ENCODE data around the gene GARRE1.
"Not testable (repeated sequence)": the region's sequence is repeated elsewhere in the genome, so short reads cannot be mapped to it uniquely, and the experiment has no call there.

Gene GARRE1

DNA sequence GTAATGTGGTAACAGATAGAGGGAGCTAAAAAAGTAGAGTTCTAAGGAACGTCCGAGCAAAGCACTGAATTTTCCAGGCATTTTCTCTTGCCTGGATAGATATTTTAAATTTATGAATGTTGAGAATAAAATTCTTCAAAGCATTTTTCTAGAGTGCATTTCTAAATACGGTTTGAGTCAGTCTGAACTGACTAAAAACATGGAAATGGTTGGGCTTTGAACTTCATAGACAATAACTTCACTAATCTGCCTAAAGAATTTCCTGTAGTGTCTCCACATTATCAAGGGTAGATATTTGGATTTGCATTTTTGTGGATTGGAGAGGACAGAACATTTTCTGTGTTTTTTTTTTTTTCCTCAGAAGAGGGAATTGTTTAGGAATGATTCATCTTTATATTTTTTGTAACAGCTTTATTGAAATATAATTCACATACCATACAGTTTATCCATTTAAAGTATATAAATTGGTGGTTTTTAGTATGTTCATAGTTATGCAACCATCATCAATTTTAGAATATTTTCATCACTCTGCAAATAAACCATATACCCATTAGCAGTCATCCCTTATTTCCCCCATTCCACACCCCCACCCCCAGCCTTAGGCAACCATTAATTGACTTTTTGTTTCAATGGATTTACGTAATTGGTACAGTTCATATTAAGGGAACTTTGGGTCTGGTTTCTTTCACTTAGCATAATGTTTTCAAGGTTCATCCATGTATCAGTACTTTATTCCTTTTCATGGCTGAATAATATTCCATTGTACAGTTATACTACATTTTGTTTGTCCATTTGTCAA lies 20.7 kb downstream of the GARRE1 start:
- DNase-seq (ENCODE audit: low spot score): no peak
- TF ChIP-seq, protein P1, sequence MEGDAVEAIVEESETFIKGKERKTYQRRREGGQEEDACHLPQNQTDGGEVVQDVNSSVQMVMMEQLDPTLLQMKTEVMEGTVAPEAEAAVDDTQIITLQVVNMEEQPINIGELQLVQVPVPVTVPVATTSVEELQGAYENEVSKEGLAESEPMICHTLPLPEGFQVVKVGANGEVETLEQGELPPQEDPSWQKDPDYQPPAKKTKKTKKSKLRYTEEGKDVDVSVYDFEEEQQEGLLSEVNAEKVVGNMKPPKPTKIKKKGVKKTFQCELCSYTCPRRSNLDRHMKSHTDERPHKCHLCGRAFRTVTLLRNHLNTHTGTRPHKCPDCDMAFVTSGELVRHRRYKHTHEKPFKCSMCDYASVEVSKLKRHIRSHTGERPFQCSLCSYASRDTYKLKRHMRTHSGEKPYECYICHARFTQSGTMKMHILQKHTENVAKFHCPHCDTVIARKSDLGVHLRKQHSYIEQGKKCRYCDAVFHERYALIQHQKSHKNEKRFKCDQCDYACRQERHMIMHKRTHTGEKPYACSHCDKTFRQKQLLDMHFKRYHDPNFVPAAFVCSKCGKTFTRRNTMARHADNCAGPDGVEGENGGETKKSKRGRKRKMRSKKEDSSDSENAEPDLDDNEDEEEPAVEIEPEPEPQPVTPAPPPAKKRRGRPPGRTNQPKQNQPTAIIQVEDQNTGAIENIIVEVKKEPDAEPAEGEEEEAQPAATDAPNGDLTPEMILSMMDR (IDR thresholded peaks at IDR 0.05; ENCODE audit: extremely low read depth, missing control alignments): no peak

DNA sequence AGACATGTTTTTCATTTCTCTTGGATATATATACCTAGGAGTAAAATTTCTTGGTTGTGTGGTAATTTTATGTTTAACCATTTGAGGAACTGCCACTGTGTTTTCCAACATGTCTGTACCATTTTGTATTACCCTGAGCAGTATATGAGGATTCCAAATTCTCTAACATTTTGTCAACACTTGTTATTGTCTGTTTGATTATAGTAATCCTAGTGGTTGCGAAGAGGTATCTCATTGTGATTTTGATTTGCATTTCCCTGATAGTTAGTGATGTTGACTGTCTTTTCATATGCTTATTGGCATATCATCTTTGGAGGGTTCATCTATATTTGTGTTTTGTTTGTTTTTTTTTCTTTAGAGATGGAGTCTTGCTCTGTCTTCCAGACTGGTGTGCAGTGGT lies 21.4 kb downstream of the GARRE1 start:
- TF ChIP-seq, protein P1 (IDR thresholded peaks at IDR 0.05; ENCODE audit: extremely low read depth, missing control alignments): no peak
- no peak for DNase-seq (ENCODE audit: low spot score)

DNA sequence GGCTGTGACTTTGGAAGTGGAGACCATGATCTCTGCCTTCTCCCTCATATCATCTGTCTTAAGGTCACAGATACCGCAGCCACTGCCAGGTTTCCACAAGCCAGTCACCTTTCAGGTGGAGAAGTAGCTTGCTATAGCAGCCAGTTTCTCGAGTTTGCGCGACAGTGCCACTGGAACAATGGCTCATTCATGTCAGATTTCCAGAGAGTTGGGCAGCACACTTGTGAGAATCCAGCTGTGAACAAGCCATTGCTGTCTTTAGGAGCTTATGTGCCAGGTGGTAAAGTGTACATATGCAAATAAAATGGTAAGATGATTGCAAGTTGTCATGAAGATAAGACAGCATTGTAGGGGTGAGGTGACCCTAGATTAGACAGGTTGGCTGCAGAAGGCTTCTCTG lies 22.3 kb downstream of the GARRE1 start:
- TF ChIP-seq, protein P1 (IDR thresholded peaks at IDR 0.05; ENCODE audit: extremely low read depth, missing control alignments): no peak
- DNase-seq (ENCODE audit: low spot score): no peak

DNA sequence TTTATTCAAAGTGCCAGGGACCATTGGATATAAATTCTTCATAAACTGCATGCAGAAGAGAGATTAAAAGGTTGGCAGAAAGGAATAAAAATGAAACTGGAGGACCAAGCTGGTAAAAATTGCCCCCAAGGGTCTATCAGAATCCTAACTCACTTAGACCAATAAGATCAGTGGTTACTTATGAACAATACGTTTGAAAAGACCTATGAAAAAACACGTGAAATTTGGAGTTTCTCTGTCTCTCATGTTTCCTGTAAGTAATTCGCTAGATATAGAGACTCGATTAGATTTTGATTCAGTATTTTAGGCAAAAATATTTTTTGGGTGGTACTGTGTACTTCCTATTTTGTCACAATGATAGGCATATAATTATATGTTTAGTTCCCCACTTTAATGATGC lies 22.9 kb downstream of the GARRE1 start:
- TF ChIP-seq, protein P1 (IDR thresholded peaks at IDR 0.05; ENCODE audit: extremely low read depth, missing control alignments): no peak
- DNase-seq (ENCODE audit: low spot score): no peak

DNA sequence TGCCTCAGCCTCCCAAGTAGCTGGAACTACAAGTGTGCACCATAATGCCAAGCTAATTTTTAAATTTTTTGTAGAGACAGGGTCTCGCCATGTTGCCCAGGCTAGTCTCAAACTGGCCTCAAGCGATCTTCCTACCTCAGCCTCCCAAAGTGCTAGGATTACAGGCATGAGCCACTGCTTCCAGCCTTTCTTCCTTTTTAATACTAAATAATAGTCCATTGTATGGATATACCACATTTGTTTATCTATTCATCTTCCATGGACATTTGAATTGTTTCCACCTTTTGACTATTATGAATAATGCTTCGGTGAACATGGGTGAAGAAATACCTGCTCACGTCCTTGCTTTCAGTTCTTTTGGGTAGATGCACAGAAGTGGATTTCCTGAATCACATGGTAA lies 24.4 kb downstream of the GARRE1 start:
- TF ChIP-seq, protein P1 (IDR thresholded peaks at IDR 0.05; ENCODE audit: extremely low read depth, missing control alignments): no peak

DNA sequence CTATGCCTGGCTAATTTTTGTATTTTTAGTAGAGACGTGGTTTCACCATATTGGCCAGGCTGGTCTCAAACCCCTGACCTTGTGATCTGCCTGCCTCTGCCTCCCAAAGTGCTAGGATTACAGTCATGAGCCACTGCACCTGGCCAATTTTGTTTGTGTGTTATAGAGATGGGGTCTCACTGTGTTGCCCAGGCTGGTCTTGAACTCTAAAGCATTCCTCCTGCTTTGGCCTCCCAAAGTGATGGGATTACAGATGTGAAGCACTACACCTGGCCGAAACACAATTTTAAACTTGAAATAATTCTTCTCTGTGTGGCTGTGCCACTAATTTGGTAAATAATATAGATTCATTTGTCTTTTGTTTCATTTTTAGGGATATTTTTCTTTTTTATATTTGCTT lies 27.1 kb downstream of the GARRE1 start:
- DNase-seq (ENCODE audit: low spot score): not testable (repeated sequence)

More for the DNA sequence above, 24.4 kb downstream of the GARRE1 start:
- DNase-seq (ENCODE audit: low spot score): no peak

DNA sequence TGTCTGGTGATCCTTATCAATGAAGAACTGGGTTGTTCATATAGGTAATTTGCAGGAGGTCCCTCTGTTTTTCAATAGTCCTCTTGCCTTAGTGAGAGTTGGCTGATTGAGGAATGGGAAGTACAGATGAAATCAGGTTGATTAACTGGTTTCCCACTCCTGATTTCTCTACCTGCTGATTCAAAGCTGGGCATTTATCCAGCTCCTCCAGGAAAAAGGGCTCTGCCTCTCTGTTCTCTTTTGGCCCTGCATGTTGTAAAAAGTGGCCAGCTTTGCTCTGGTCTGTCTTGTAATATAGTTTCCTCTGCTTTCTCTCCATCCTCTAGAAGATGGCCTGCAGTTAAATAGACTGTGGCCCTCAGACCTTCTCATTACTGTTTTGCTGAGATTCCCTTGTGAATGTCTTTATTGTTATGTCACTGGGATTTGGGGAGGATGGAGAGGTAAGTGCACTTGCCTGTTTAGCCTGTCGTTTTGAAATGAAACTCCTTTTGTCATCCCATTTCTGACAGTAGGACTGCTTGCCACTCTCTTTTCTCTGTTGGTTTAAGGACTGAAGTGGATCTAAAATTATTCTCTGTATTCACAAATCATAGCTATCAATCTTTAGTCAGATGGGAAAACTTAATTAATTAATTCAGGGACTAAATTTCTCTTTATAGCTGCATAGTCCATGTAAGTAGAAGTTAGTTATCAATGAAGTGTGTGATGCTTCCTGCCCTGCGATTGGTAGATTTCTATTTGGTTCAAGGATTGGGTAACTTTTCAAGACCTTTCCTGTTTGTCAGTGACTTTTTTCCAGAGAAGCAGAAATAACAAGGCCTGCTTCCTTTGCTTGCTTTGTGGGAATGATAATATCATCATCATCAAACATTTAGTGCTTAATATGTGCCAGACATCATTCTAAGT lies 28.5 kb downstream of the GARRE1 start:
- TF ChIP-seq, protein P1 (IDR thresholded peaks at IDR 0.05; ENCODE audit: extremely low read depth, missing control alignments): no peak
- no peak for DNase-seq (ENCODE audit: low spot score)

Measured in GM20000 (cell line).